Measurements from ENCODE around the gene ASIC3. TPM values are rescaled to one million over a fixed set of nuclear protein-coding genes. Genes with fewer than 3 reads are reported as not detected.

Gene ASIC3
- total and polyA plus RNA-seq, 2 of the 8 experiments (the other 6 are each of a cell fraction or from before 2014, with no cell fraction given), result 1.6 to 1.9 TPM

GRCh38 chr7:151086802-151087244 lies 38.5 kb downstream of the ASIC3 start (continued):
- TF ChIP-seq, protein P1, sequence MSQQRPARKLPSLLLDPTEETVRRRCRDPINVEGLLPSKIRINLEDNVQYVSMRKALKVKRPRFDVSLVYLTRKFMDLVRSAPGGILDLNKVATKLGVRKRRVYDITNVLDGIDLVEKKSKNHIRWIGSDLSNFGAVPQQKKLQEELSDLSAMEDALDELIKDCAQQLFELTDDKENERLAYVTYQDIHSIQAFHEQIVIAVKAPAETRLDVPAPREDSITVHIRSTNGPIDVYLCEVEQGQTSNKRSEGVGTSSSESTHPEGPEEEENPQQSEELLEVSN (IDR thresholded peaks at IDR 0.05), result peak; percentile 61; the same call in 1 of the 2 replicates
- TF ChIP-seq CBX5 (IDR thresholded peaks at IDR 0.05; ENCODE audit: low read depth, low read length) (no peak), BCL11A (IDR thresholded peaks at IDR 0.05; ENCODE audit: low read depth in 2 of 2, low read length in 2 of 2) (no peak), KDM1A (IDR thresholded peaks at IDR 0.05; ENCODE audit: borderline replicate concordance, low read length) (no peak), CHD1 (IDR thresholded peaks at IDR 0.05; ENCODE audit: low read depth, low read length) (no peak), SUZ12 (IDR thresholded peaks at IDR 0.05; ENCODE audit: low read length) (no peak), EGR1 (IDR thresholded peaks at IDR 0.05; ENCODE audit: borderline replicate concordance, low read depth, low read length) (no peak), KDM4A (IDR thresholded peaks at IDR 0.05; ENCODE audit: low read depth, low read length, severe bottlenecking) (peak; percentile 75), TCF12 (IDR thresholded peaks at IDR 0.05; ENCODE audit: low read depth, low read length) (no peak), RNF2 (IDR thresholded peaks at IDR 0.05; ENCODE audit: borderline replicate concordance, low read depth, low read length, missing control alignments, poor library complexity, severe bottlenecking) (peak; percentile 50), USF2 (IDR thresholded peaks at IDR 0.05; ENCODE audit: low read length) (no peak), POLR2A (IDR thresholded peaks at IDR 0.05; ENCODE audit: control extremely low read depth in 1 of 2, low read depth in 2 of 2, low read length in 2 of 2) (no peak), CEBPB (IDR thresholded peaks at IDR 0.05; ENCODE audit: low read depth, low read length) (no peak), YY1 (IDR thresholded peaks at IDR 0.05; ENCODE audit: low read depth, low read length) (no peak), NANOG (IDR thresholded peaks at IDR 0.05; ENCODE audit: insufficient read depth, low read depth, low read length, poor library complexity, severe bottlenecking) (no peak)
- TF ChIP-seq, protein P2, sequence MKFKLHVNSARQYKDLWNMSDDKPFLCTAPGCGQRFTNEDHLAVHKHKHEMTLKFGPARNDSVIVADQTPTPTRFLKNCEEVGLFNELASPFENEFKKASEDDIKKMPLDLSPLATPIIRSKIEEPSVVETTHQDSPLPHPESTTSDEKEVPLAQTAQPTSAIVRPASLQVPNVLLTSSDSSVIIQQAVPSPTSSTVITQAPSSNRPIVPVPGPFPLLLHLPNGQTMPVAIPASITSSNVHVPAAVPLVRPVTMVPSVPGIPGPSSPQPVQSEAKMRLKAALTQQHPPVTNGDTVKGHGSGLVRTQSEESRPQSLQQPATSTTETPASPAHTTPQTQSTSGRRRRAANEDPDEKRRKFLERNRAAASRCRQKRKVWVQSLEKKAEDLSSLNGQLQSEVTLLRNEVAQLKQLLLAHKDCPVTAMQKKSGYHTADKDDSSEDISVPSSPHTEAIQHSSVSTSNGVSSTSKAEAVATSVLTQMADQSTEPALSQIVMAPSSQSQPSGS (IDR thresholded peaks at IDR 0.05; ENCODE audit: low read length), result no peak
